HUES64 (cell line): ENCODE measurements around the gene MEDAG.

Source experiments
- H3K27ac ChIP-seq: 2 replicates; pipeline ENCODE4 v1.7.0; 2013; ENCODE audit warnings: low read depth, low read length, inconsistent platforms
- H3K27me3 ChIP-seq: 2 replicates; pipeline ENCODE4 v1.6.1; 2013; ENCODE audit warnings: mild to moderate bottlenecking, low read length; ENCODE audit not compliant: insufficient read depth
- H3K36me3 ChIP-seq: 2 replicates; pipeline ENCODE4 v1.6.1; 2013; ENCODE audit warnings: mild to moderate bottlenecking, low read length; ENCODE audit not compliant: insufficient read depth
- H3K4me1 ChIP-seq: 2 replicates; pipeline ENCODE4 v1.6.1; 2013; ENCODE audit warnings: mild to moderate bottlenecking, low read length, moderate library complexity; ENCODE audit not compliant: insufficient read depth
- H3K4me3 ChIP-seq: 2 replicates; pipeline ENCODE4 v1.5.1; 2013; ENCODE audit warnings: mild to moderate bottlenecking, low read length, moderate library complexity
- H3K9ac ChIP-seq: 2 replicates; pipeline ENCODE4 v1.6.1; 2013; ENCODE audit warnings: mild to moderate bottlenecking, low read depth, low read length
- H3K9me3 ChIP-seq: 2 replicates; pipeline ENCODE4 v1.6.1; 2013; ENCODE audit warnings: low read depth, low read length; ENCODE audit not compliant: insufficient read depth
- WGBS: fragments of 150-250, 120-280 bp; methylation state at CpG from one replicate; pipeline ENCODE4 v1.1.7; 2013; ENCODE audit warnings: missing lambda C conversion rate; 5-methylcytosine and 5-hydroxymethylcytosine counted together

MEDAG gene

DNA sequence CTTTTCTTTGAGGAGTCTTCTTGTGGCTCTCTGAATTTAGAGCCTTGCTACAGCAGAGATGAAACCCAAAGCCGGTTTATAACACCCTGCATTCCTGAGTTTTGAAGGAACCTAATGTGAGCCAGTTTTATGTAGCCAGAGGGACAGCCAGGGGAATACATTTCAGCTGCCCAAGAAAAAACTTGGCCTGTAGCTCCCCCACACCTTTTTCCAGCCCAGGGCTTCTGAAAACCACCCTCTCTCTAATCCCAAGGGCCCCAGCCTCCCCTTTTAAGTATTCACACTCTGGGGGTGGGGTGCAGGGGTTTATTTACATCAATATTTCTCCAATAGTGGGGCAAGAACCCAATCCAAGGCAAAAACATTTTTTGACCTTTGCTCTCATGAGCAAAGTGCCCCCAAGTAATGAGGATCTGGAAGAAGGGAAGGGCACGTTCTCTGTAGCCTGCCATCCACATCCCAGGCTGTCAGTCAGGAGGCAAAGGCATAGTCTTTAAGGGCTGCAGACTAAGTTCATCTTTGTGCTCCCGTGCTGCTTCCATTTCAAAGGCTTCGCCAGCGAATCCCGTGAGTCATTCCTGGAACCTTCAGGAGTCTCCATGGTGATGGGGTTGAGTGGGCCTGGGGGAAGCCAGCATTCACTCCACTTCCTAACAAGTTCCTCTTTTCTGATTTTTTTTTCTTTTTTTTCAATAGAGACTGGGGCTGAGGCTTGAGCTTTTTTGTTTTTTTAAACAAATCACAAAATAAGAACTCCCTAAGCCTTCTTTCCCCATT, 33.2 kb upstream of the MEDAG start:
- H3K4me1 ChIP-seq: peaks cover 50% of the 10 kb centered on the region
- no peak overlapping the region for H3K4me3 ChIP-seq
- no peaks in the 10 kb centered on the region for H3K27me3 ChIP-seq
- peak overlapping the region; percentile 61; the same call in 1 of the 2 replicates for H3K9ac ChIP-seq
- H3K36me3 ChIP-seq: no peaks in the 10 kb centered on the region
- H3K27ac ChIP-seq: peak overlapping the region; percentile 80
- 10% methylated on average over 6 of the region's 6 CpGs for WGBS
- H3K9me3 ChIP-seq: no peaks in the 10 kb centered on the region

GRCh38 chr13:30873499-30873898, 32.6 kb upstream of the MEDAG start:
- Histone ChIP-seq H3K9me3 (no peaks in the 10 kb centered on the region), H3K4me1 (peaks cover 50% of the 10 kb centered on the region), H3K27me3 (no peaks in the 10 kb centered on the region), H3K4me3 (no peak overlapping the region), H3K27ac (peak overlapping the region; percentile 80), H3K36me3 (no peaks in the 10 kb centered on the region), H3K9ac (peak overlapping the region; percentile 61; the same call in 1 of the 2 replicates)
- 76% methylated on average over 5 of the region's 5 CpGs for WGBS

DNA sequence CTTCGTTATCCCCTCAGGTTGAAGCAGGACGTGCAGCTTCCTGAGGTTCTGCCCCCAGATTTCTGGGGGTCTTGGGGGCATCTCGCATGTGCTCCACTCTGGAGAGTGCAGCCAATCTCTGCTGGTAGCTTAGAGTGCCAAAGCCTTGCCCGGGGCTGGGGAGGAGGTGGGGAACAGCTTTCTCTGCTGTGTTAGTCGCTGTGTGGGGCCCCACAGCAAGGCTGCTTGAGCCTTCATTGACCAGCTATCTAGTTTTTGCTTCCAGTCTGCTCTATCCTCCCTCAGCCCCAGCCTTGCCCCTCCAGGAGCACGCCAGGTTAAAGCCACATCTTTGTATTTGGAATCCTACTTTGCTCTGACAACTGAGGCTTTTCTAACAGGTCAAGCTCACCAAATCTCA, 32.0 kb upstream of the MEDAG start:
- 70% methylated on average over 6 of the region's 6 CpGs for WGBS
- peak overlapping the region; percentile 80 for H3K27ac ChIP-seq
- H3K27me3 ChIP-seq: no peaks in the 10 kb centered on the region
- H3K36me3 ChIP-seq: no peaks in the 10 kb centered on the region
- peaks cover 50% of the 10 kb centered on the region for H3K4me1 ChIP-seq
- H3K9me3 ChIP-seq: no peaks in the 10 kb centered on the region
- peak overlapping the region; percentile 61; the same call in 1 of the 2 replicates for H3K9ac ChIP-seq
- no peak overlapping the region for H3K4me3 ChIP-seq

GRCh38 chr13:30874561-30874960, 31.5 kb upstream of the MEDAG start:
- Histone ChIP-seq H3K36me3 (no peaks in the 10 kb centered on the region), H3K4me3 (no peak overlapping the region), H3K4me1 (peaks cover 48% of the 10 kb centered on the region), H3K27me3 (no peaks in the 10 kb centered on the region), H3K9me3 (no peaks in the 10 kb centered on the region), H3K9ac (no peak overlapping the region), H3K27ac (no peak overlapping the region)
- 90% methylated on average over 6 of the region's 6 CpGs for whole genome bisulfite sequencing

GRCh38 chr13:30877335-30877734, 28.7 kb upstream of the MEDAG start:
- WGBS: 45% methylated on average over 1 of the region's 1 CpG
- Histone ChIP-seq H3K4me3 (no peak overlapping the region), H3K4me1 (peaks cover 23% of the 10 kb centered on the region), H3K9ac (no peak overlapping the region), H3K36me3 (no peaks in the 10 kb centered on the region), H3K9me3 (no peaks in the 10 kb centered on the region), H3K27me3 (no peaks in the 10 kb centered on the region), H3K27ac (no peak overlapping the region)

- no peaks in the 10 kb centered on the region for H3K27me3 ChIP-seq
- no peak overlapping the region for H3K4me3 ChIP-seq
- no peak overlapping the region for H3K27ac ChIP-seq
- peaks cover 7% of the 10 kb centered on the region for H3K4me1 ChIP-seq
- WGBS: 96% methylated on average over 2 of the region's 2 CpGs
- H3K9ac ChIP-seq: no peak overlapping the region
- no peaks in the 10 kb centered on the region for H3K9me3 ChIP-seq
- H3K36me3 ChIP-seq: no peaks in the 10 kb centered on the region
Observed at GRCh38 chr13:30880151-30880855, 25.8 kb upstream of the MEDAG start.

DNA sequence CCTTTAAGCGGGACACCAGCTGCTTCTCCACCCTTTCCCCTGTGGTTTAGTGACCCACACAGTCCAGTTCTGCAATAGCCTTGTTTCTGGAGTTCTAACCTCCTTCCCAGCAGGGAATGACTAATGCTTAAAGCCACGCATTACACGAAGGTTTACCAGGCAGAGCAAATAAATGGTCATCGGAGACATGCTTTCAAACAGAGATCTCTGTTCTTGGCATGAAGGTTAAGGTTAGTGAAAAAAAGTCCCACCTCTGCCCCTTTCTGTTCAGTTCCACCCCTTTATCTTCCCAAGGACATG, 25.3 kb upstream of the MEDAG start:
- Histone ChIP-seq H3K9me3 (no peaks in the 10 kb centered on the region), H3K9ac (no peak overlapping the region), H3K36me3 (no peaks in the 10 kb centered on the region), H3K4me3 (no peak overlapping the region), H3K4me1 (peaks cover 7% of the 10 kb centered on the region), H3K27me3 (no peaks in the 10 kb centered on the region), H3K27ac (no peak overlapping the region)
- WGBS: 85% methylated on average over 4 of the region's 4 CpGs

DNA sequence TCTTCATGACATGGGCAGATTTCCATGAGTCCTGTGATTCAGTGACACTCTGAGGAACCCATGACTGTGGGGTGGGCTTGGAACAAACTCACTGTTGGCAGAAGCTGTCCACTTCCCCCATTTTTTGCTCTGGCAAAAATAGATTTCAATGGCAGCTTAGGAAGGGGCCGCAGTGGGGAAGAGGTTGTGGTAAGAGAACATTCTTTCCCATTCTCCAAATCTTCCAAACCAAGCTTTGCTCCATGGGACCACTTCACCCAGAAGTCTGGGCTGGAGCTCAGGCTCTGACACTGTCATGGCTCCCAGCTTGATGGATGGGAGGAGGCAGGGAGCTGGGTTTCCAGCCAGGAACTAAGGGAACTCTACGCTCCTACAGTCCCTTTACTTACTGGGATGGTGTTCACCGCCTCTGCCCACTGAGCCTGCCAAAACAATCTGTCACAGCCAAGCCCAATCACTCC, 24.9 kb upstream of the MEDAG start:
- Histone ChIP-seq H3K4me1 (peaks cover 7% of the 10 kb centered on the region), H3K27ac (no peak overlapping the region), H3K27me3 (no peaks in the 10 kb centered on the region), H3K9ac (no peak overlapping the region), H3K4me3 (no peak overlapping the region), H3K36me3 (no peaks in the 10 kb centered on the region), H3K9me3 (no peaks in the 10 kb centered on the region)
- 83% methylated on average over 2 of the region's 3 CpGs for WGBS

DNA sequence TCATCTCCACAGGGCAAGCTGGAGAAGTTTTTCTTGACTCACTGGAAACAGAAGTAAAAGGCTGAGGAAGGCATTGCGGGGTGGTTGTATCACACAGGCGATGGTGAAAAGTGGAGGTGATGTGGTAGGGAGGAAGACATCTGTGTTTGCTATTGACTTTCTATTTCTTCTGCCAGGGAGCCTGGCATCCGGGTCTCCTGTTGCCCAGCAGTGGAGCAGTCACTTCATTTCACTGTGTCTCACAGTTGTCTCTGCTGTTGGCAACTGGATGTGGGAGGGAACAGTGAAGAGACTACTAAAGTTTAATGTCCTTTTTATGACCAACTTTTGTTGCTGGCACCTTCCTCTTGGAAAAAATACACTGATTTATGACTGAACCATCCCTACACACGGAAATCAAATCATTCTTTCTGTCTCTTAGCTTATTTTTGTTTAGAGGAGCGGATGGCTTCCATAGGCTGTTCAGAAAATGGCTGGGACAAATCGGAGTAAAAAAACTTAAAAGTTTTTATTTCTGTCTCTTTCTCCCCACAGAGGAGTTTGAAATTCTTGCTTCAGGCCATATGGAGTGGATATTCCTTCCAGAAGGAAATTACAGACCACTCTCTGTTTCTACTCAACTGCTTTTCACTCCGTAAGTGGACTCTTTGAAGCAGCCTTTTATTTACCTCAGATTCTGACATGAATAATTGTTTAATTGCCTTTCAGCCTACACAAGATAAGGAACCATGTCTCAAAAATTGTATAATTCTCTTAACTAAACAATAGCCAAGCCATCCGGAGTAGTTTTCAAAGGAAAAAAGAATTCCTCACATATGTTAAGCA, 23.8 kb upstream of the MEDAG start:
- Histone ChIP-seq H3K4me1 (peaks cover 7% of the 10 kb centered on the region), H3K9ac (no peak overlapping the region), H3K4me3 (no peak overlapping the region), H3K36me3 (no peaks in the 10 kb centered on the region), H3K27ac (no peak overlapping the region), H3K9me3 (no peaks in the 10 kb centered on the region), H3K27me3 (no peaks in the 10 kb centered on the region)
- WGBS: 93% methylated on average over 8 of the region's 8 CpGs

GRCh38 chr13:30882996-30883766, 22.9 kb upstream of the MEDAG start:
- Histone ChIP-seq H3K27me3 (no peaks in the 10 kb centered on the region), H3K36me3 (no peaks in the 10 kb centered on the region), H3K4me3 (no peak overlapping the region), H3K9me3 (no peaks in the 10 kb centered on the region), H3K27ac (no peak overlapping the region), H3K9ac (no peak overlapping the region), H3K4me1 (peaks cover 7% of the 10 kb centered on the region)
- WGBS: 94% methylated on average over 10 of the region's 13 CpGs
